SK-N-MC (cell line): Measurements from ENCODE around the gene NEDD4L.

Experiments
- DNase-seq: peaks from one replicate; pipeline ENCODE4 v3.0.0-alpha.2; 2011; ENCODE audit warnings: low read depth, low spot score
- H3K27ac ChIP-seq: fragments of 200-600 bp; sonication (generic); 2 replicates; pipeline ENCODE4 v1.5.1; 2016; ENCODE audit warnings: mixed run types
- H3K36me3 ChIP-seq: fragments of 200-600 bp; sonication (generic); 2 replicates; pipeline ENCODE4 v1.6.1; 2017; ENCODE audit warnings: antibody characterized with exemption, low read length, mixed read lengths; ENCODE audit not compliant: insufficient read depth
- H3K4me3 ChIP-seq: fragments of 200-600 bp; sonication (generic); 2 replicates; pipeline ENCODE4 v1.5.1; 2016
- H3K9ac ChIP-seq: fragments of 200-600 bp; sonication (generic); 2 replicates; pipeline ENCODE4 v1.8.0; 2017; ENCODE audit warnings: mixed run types, mixed read lengths; ENCODE audit not compliant: insufficient read length
- H3K9me3 ChIP-seq: fragments of 200-600 bp; sonication (generic); 2 replicates; pipeline ENCODE4 v1.6.1; 2017; ENCODE audit warnings: low read depth, mild to moderate bottlenecking, antibody characterized with exemption, low read length, moderate library complexity, mixed read lengths
- EZH2 ChIP-seq: fragments of 200-600 bp; sonication (generic); IDR thresholded peaks from one replicate; pipeline ENCODE4 v1.6.1; 2017; ENCODE audit warnings: antibody characterized with exemption
- FOXP2 ChIP-seq: optimal IDR thresholded peaks from 2 replicates; pipeline ENCODE3; 2011; ENCODE audit warnings: mild to moderate bottlenecking, moderate library complexity; ENCODE audit not compliant: insufficient read depth; ENCODE audit errors: extremely low read length, control extremely low read depth
- POLR2AphosphoS5 ChIP-seq: IDR thresholded peaks from 2 replicates; pipeline ENCODE4 v1.6.1; 2012; ENCODE audit warnings: mild to moderate bottlenecking, low read depth, low read length, borderline replicate concordance

NEDD4L gene

DNA sequence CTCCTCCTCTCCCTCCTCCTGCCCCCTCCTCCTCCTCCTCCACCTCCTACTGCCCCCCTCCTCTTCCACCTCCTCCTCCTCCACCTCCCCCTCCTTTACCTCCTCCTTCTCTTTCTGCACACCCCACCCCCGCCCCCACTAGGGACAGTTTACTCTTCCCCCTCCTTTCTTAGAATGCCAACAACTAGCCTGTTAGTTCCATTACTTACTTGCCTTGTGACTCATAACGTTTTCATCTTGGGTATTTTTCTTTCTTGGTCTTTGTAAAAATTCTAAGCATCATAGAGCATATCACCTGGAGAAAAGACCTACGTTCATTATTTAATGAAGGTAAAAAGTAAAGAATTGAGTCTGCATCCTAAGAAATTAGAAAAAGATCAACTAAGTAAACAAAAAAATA is 165.3 kb downstream of the NEDD4L start:
- no peak overlapping the region for H3K4me3 ChIP-seq
- no peaks in the 10 kb centered on the region for H3K9me3 ChIP-seq
- DNase-seq, result no peak
- H3K27ac ChIP-seq, result no peak overlapping the region
- H3K36me3 ChIP-seq, result no peaks in the 10 kb centered on the region
- no peak overlapping the region for H3K9ac ChIP-seq
- TF ChIP-seq EZH2, result no peak
- TF ChIP-seq POLR2AphosphoS5, result no peak
- no peak for TF ChIP-seq FOXP2

- no peaks in the 10 kb centered on the region for H3K9me3 ChIP-seq
- H3K9ac ChIP-seq, result no peak overlapping the region
- H3K4me3 ChIP-seq, result no peak overlapping the region
- H3K27ac ChIP-seq, result no peak overlapping the region
- TF ChIP-seq EZH2 (no peak), POLR2AphosphoS5 (no peak), FOXP2 (no peak)
- no peaks in the 10 kb centered on the region for H3K36me3 ChIP-seq
- no peak for DNase-seq
Measured at GRCh38 chr18:58211510-58211909, 167.5 kb downstream of the NEDD4L start.

GRCh38 chr18:58212274-58212673 is 168.2 kb downstream of the NEDD4L start:
- Histone ChIP-seq H3K27ac (no peak overlapping the region), H3K4me3 (no peak overlapping the region), H3K9ac (no peak overlapping the region), H3K36me3 (no peaks in the 10 kb centered on the region), H3K9me3 (no peaks in the 10 kb centered on the region)
- DNase-seq, result no peak
- TF ChIP-seq POLR2AphosphoS5 (no peak), FOXP2 (no peak), EZH2 (no peak)

- Histone ChIP-seq H3K27ac (no peak overlapping the region), H3K9ac (no peak overlapping the region), H3K9me3 (no peaks in the 10 kb centered on the region), H3K4me3 (no peak overlapping the region), H3K36me3 (no peaks in the 10 kb centered on the region)
- no peak for DNase-seq
- no peak for TF ChIP-seq FOXP2
- TF ChIP-seq POLR2AphosphoS5, result no peak
- TF ChIP-seq EZH2, result no peak
Measured at GRCh38 chr18:58213440-58213839, 169.4 kb downstream of the NEDD4L start.

- Histone ChIP-seq H3K4me3 (no peak overlapping the region), H3K9me3 (no peaks in the 10 kb centered on the region), H3K36me3 (no peaks in the 10 kb centered on the region), H3K9ac (no peak overlapping the region), H3K27ac (no peak overlapping the region)
- DNase-seq, result no peak
- TF ChIP-seq FOXP2, result no peak
- no peak for TF ChIP-seq EZH2
- TF ChIP-seq POLR2AphosphoS5, result no peak
Measured at GRCh38 chr18:58215011-58215410, 171.0 kb downstream of the NEDD4L start.

- Histone ChIP-seq H3K36me3 (no peaks in the 10 kb centered on the region), H3K9ac (no peak overlapping the region), H3K4me3 (no peak overlapping the region), H3K27ac (no peak overlapping the region), H3K9me3 (no peaks in the 10 kb centered on the region)
- DNase-seq, result no peak
- TF ChIP-seq FOXP2, result no peak
- no peak for TF ChIP-seq EZH2
- no peak for TF ChIP-seq POLR2AphosphoS5
Measured at GRCh38 chr18:58216071-58216481, 172.1 kb downstream of the NEDD4L start.

GRCh38 chr18:58217052-58217451 is 173.0 kb downstream of the NEDD4L start:
- no peaks in the 10 kb centered on the region for H3K9me3 ChIP-seq
- H3K9ac ChIP-seq, result no peak overlapping the region
- no peak for DNase-seq
- no peaks in the 10 kb centered on the region for H3K36me3 ChIP-seq
- H3K27ac ChIP-seq, result no peak overlapping the region
- TF ChIP-seq EZH2 (no peak), FOXP2 (no peak), POLR2AphosphoS5 (no peak)
- H3K4me3 ChIP-seq, result no peak overlapping the region

GRCh38 chr18:58218117-58218516 is 174.1 kb downstream of the NEDD4L start:
- H3K27ac ChIP-seq, result no peak overlapping the region

GRCh38 chr18:58221060-58221725 is 177.2 kb downstream of the NEDD4L start:
- H3K9ac ChIP-seq, result no peak overlapping the region
- H3K4me3 ChIP-seq, result no peak overlapping the region
- no peak overlapping the region for H3K27ac ChIP-seq
- no peaks in the 10 kb centered on the region for H3K36me3 ChIP-seq
- H3K9me3 ChIP-seq, result no peaks in the 10 kb centered on the region
- no peak for TF ChIP-seq EZH2
- TF ChIP-seq POLR2AphosphoS5, result no peak
- TF ChIP-seq FOXP2, result no peak
- DNase-seq, result no peak

More at GRCh38 chr18:58218117-58218516, 174.1 kb downstream of the NEDD4L start:
- H3K4me3 ChIP-seq, result no peak overlapping the region
- no peaks in the 10 kb centered on the region for H3K36me3 ChIP-seq
- no peak for DNase-seq
- TF ChIP-seq POLR2AphosphoS5 (no peak), FOXP2 (no peak), EZH2 (no peak)
- no peaks in the 10 kb centered on the region for H3K9me3 ChIP-seq
- no peak overlapping the region for H3K9ac ChIP-seq
